ENCODE results near the gene QPCTL. TPM values are rescaled to one million over a fixed set of nuclear protein-coding genes. Genes with fewer than 3 reads are reported as not detected.

The QPCTL gene
- total and polyA plus RNA-seq, 9 of the 15 experiments (the other 6 are each of a cell fraction or from before 2014, with no cell fraction given) = 0.99 to 31.3 (median 12.7) TPM

DNA sequence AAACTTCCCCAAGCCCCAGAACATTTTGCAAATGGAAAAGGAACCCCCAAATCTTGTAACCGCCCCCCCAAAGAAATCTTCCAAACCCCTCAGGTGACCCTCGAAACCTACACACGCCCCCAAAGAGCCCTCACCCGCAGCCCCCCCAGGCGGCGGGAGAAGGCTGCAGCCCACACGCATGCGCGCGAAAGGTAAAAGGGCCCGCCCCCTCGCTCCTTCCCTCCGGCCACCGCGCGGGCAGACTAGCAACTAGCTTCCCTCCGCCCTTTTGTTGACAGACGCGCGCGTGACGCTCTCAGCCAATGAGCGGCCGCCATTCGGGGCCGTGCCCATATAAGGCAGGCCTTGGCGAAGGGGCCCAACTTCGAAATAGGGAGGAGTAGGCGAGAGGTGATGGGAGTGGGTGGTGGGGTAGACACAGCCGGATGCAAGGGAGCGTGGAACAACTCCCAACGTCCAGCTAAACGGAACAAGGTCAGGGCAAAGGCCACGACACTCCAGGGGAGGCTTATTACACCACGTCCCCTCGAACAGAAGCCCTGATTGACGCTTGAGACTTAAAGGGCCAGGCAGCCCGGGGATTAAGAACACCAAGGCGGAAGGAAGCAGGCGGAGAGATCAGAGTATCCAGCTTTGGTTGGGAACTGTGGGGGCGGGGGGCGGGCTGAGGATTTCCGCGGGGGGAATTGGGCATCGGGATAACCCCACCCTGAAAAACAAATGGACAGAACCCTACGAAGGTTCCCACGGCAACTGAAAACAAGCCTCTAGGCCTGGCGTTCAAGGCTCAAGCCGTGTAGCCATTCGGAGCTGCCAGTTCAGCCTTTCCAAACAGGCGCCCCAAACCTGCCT is 24.9 kb downstream of the QPCTL start:
- Histone ChIP-seq H3K4me1 (replicated peaks in 1 of 2; ENCODE audit: control insufficient read depth in 2 of 2, insufficient read depth in 2 of 2, low read length in 2 of 2) (peaks cover 22 to 30% of the 10 kb centered on the region in 2 experiments), H3K9me1 (ENCODE audit: control insufficient read depth, insufficient read depth, low read length) (no peaks in the 10 kb centered on the region), H3K9me3 (replicated peaks; ENCODE audit: control insufficient read depth, insufficient read depth, low read depth, low read length) (no peaks in the 10 kb centered on the region), H3K4me3 (peak overlapping the region; percentile 63), H3K27me3 (ENCODE audit: control insufficient read depth in 2 of 2, insufficient read depth in 2 of 2, low read length in 2 of 2) (no peaks in the 10 kb centered on the region), H3K4me2 (ENCODE audit: insufficient read depth, low read length) (peak overlapping the region; percentile 99), H2AFZ (ENCODE audit: low read depth, low read length) (peak overlapping the region; percentile 73), H3K36me3 (ENCODE audit: control insufficient read depth, insufficient read depth, low read length) (peaks cover 41% of the 10 kb centered on the region; the same call in 2 of the 3 replicates), H3K27ac (ENCODE audit: extremely low read depth, low read depth, low read length) (peak overlapping the region; percentile 96), H3K9ac (ENCODE audit: insufficient read depth in 1 of 2, low read depth in 2 of 2, low read length in 2 of 2) (peak overlapping the region; percentile 93 to 99), H3K79me2 (ENCODE audit: control insufficient read depth, insufficient read depth, low read length) (peaks cover 71% of the 10 kb centered on the region), H4K20me1 (replicated peaks; ENCODE audit: control insufficient read depth, insufficient read depth, low read length) (no peaks in the 10 kb centered on the region)
- in situ Hi-C loops (cut with MboI) = no loop called here
- BruUV-seq (replicated peaks) = no TSS peak
- WGBS (ENCODE audit: insufficient coverage, low coverage, missing lambda C conversion rate) = 2% methylated on average over 48 of the region's 51 CpGs
- DNase-seq (ENCODE audit: extremely low read depth in 1 of 4, low spot score in 3 of 4) = peak; percentile 97 to 99 (median 98)
- POLR2A ChIA-PET = interaction anchor here (0.6 to 5.9 kb wide), 24 partner anchors 9 to 1103 kb away, joined by 3 to 46 read pairs (median 4); partner anchors contain the start of genes FBXO46, GIPR, MEIOSIN and QPCTL
- CTCF ChIA-PET (ENCODE audit: low intra/inter-chr PET ratio) = interaction anchor here (0.6 to 0.7 kb wide), 2 partner anchors 24 to 192 kb away, joined by 3 to 4 read pairs; no protein-coding TSS in a partner anchor
- FAIRE-seq = peak; percentile 100
- ATAC-seq = peak; percentile 98
- intact Hi-C loops (cut with micrococcal nuclease) = loop anchor here (1.0 kb wide), 1 partner anchor 53 kb away; no protein-coding TSS in a partner anchor
- TF ChIP-seq SMAD4 (CRISPR knock-in tag; conservative IDR thresholded peaks at IDR 0.05) = peak; percentile 65
- no peak for TF ChIP-seq HNRNPUL1 (IDR thresholded peaks at IDR 0.05; ENCODE audit: low read length)
- peak; percentile 94 for TF ChIP-seq RNF2 (IDR thresholded peaks at IDR 0.05)
- no peak for TF ChIP-seq ZNF354B (CRISPR knock-in tag; IDR thresholded peaks at IDR 0.05)
- TF ChIP-seq SMARCA5 (IDR thresholded peaks at IDR 0.05) = no peak
- peak; percentile 100 for TF ChIP-seq SRF (CRISPR knock-in tag; IDR thresholded peaks at IDR 0.05)
- peak in 1 of 2 experiments; percentile 76; a peak in 2 of 4 replicates for TF ChIP-seq HDAC1 (IDR thresholded peaks at IDR 0.05)
- no peak for TF ChIP-seq ZNF668 (CRISPR knock-in tag; IDR thresholded peaks at IDR 0.05)
- peak; percentile 73; the same call in 1 of the 2 replicates for TF ChIP-seq AFF4 (CRISPR knock-in tag; IDR thresholded peaks at IDR 0.05)
- no peak for TF ChIP-seq SNAPC5 (CRISPR knock-in tag; IDR thresholded peaks at IDR 0.05)
- no peak for TF ChIP-seq ZNF57 (CRISPR knock-in tag; IDR thresholded peaks at IDR 0.05)
- TF ChIP-seq, protein P1, sequence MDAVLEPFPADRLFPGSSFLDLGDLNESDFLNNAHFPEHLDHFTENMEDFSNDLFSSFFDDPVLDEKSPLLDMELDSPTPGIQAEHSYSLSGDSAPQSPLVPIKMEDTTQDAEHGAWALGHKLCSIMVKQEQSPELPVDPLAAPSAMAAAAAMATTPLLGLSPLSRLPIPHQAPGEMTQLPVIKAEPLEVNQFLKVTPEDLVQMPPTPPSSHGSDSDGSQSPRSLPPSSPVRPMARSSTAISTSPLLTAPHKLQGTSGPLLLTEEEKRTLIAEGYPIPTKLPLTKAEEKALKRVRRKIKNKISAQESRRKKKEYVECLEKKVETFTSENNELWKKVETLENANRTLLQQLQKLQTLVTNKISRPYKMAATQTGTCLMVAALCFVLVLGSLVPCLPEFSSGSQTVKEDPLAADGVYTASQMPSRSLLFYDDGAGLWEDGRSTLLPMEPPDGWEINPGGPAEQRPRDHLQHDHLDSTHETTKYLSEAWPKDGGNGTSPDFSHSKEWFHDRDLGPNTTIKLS (IDR thresholded peaks at IDR 0.05; ENCODE audit: borderline replicate concordance, low read depth) = peak; percentile 3; the same call in 1 of the 2 replicates
- peak; percentile 70 for TF ChIP-seq KLF13 (tag; IDR thresholded peaks at IDR 0.05; ENCODE audit: borderline replicate concordance, low read depth)

Data from K562 (cell line).